GM12878 (cell line): ENCODE results near the gene TTR.

Source experiments
- CTCF ChIP-seq, 3 experiments: IDR thresholded peaks in 2 of 3; conservative IDR thresholded peaks in 1 of 3; 2 replicates each; pipeline ENCODE4 v1.5.1; 2011; ENCODE audit warnings: low read depth in 3 of 3, low read length in 3 of 3, mild to moderate bottlenecking in 3 of 3, control low read depth in 2 of 3, moderate library complexity in 2 of 3, inconsistent platforms in 1 of 3, mixed read lengths in 1 of 3; ENCODE audit not compliant: control insufficient read depth in 2 of 3, insufficient read depth in 1 of 3; ENCODE audit errors: extremely low read depth in 1 of 3
- JUND ChIP-seq: IDR thresholded peaks from 2 replicates; pipeline ENCODE4 v1.6.1; 2012; ENCODE audit warnings: low read depth, mild to moderate bottlenecking, low read length, improper control_type of control experiment, moderate library complexity
- RAD21 ChIP-seq: IDR thresholded peaks from 2 replicates; pipeline ENCODE4 v1.6.1; 2011; ENCODE audit warnings: mild to moderate bottlenecking, low read depth, low read length, moderate library complexity; ENCODE audit not compliant: insufficient read depth
- RCOR1 ChIP-seq: conservative IDR thresholded peaks from 2 replicates; pipeline ENCODE4 v1.6.1; 2012; ENCODE audit warnings: low read depth, low read length, improper control_type of control experiment
- SREBF1 ChIP-seq: IDR thresholded peaks from 2 replicates; pipeline ENCODE4 v1.6.1; 2012; ENCODE audit warnings: mild to moderate bottlenecking, low read length
- USF1 ChIP-seq: IDR thresholded peaks from 2 replicates; pipeline ENCODE4 v1.6.1; 2011; ENCODE audit warnings: borderline replicate concordance, low read depth, mild to moderate bottlenecking, moderate library complexity, mixed read lengths, low read length; ENCODE audit not compliant: insufficient read depth; ENCODE audit errors: extremely low read length
- ZNF274 ChIP-seq: IDR thresholded peaks from one replicate; pipeline ENCODE4 v1.8.0; 2011; ENCODE audit not compliant: insufficient read length, insufficient read depth

GRCh38 chr18:31643003-31643402, 51.3 kb downstream of the TTR start:
- TF ChIP-seq ZNF274: no peak
- no peak for TF ChIP-seq CTCF (IDR thresholded peaks at IDR 0.05 in 2 of 3, conservative IDR thresholded peaks at IDR 0.05 in 1 of 3; ENCODE audit: control insufficient read depth in 2 of 3, extremely low read depth in 1 of 3, insufficient read depth in 1 of 3, low read depth in 3 of 3, low read length in 3 of 3)
- no peak for TF ChIP-seq RCOR1
- TF ChIP-seq USF1: no peak
- no peak for TF ChIP-seq JUND
- TF ChIP-seq SREBF1: no peak
- no peak for TF ChIP-seq RAD21
